GM18498 (cell line): Measurements from ENCODE around the gene CD164L2.
A peak's percentile ranks its signal among the peaks of the same experiment; 100 is the strongest.

Experiments
- ATAC-seq: cut with Tn5 transposase; IDR thresholded peaks from one replicate; pipeline ENCODE4 v1.9.1; 2021; ENCODE audit warnings: mild to moderate bottlenecking, moderate library complexity; ENCODE audit not compliant: unreplicated experiment

Gene CD164L2

GRCh38 chr1:27349784-27350662 lies 33.1 kb downstream of the CD164L2 start:
- no peak for ATAC-seq

DNA sequence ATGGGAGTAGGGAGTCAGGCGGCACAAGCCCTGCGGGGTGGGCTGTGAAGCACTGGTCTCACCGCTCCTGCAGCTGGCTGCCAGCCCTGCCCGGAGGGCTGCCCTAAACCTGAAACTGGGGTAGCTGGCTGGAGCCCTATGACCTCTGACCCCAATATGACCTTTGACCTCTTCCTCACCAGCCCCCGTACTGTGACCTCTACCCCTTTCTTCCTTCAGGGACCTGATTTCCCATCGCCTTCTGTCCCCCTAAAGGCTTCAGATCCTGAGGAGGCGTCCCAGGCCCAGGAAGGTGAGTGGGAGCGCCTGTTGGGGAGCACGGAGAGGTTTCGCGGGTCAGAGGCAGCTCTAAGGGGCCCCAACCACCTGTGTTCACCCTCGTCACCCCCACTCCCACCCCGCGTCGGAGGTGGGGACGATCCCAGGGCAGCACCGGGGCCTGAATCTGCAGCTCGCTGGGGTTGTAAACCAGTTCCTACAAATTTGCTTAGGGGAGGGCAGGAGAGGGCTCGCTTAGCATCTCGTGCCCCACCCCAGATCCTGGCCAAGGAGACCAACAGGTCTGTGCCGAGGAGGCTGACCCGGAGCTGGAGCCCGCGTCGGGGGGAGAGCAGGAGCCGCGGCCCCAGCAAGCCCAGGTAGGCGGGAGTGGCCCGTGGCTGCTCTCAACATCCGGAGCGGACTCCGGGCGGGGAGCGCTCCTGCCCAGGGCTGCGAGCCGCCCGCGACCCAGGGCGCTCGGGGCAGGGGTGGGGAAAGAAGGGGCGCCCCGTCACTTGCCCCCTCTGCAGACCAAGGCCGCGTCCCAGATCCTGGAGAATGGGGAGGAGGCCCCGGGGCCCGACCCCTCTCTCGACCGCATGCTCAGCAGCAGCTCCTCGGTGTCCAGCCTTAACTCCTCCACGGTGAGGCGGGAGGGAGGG lies 34.0 kb downstream of the CD164L2 start:
- ATAC-seq, result no peak

GRCh38 chr1:27346991-27347624 lies 36.0 kb downstream of the CD164L2 start:
- no peak for ATAC-seq

- ATAC-seq, result no peak
These were observed 36.8 kb downstream of the CD164L2 start for GRCh38 chr1:27346357-27346756.

- ATAC-seq, result no peak
These were observed 37.9 kb downstream of the CD164L2 start for GRCh38 chr1:27345272-27345671.

- no peak for ATAC-seq
These were observed 39.5 kb downstream of the CD164L2 start for GRCh38 chr1:27343639-27344025.

- peak; percentile 36 for ATAC-seq
These were observed 40.1 kb downstream of the CD164L2 start for GRCh38 chr1:27342778-27343638.

DNA sequence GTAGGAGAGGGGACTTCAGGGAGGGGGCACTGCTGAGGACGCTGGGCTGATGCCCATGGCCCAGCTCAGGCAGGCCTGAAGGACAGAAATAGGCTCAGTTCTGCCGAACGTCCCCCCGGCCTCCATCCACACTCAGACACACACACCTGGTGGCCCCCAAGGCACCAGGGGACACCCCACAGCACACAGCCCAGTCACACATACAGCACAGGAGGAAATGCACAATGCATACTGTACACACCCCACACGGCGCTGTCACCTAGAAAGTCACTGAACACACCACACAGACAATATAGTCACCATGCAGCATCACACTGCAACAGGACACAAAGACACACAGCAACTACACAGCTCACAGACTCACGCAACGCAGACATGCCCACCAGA lies 40.7 kb downstream of the CD164L2 start:
- ATAC-seq, result no peak

DNA sequence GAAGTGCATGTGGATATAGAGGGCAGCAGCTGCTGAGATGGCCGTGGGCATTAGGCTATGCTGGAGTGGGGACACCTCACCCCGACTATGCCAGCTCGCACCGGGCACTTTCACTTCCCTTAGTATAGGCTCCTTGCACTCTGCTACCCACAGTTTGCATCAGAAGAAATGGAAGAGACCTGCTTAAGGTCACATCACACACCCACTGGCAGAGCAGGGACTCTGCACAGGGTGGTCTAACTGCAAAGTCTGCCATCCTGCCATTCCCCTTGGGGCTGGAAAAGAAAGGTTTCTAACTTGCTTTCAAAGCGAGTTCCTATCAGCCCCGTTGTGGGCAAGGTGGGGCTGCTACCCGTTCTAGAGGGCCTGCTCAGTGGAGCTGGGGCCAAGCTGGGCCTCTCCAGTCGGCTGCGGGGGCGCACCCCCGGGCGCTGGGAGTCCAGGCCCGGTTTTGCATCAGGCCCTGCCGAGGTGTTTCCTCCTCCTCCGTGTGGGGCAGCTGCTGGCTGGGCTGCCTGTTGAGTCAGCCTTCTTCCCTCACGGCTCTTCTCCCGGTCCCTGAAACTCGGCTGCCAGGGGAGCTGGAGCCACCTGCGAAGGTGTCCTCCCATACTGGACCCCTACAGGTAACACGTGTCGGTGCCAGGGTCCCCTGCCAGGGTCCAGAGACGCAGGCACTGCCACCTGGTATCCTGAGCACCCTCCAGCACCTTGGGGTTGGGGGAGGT lies 41.4 kb downstream of the CD164L2 start, which contains the start of gene SYTL1:
TSS of gene SYTL1 (plus strand) at position 498 of the 728 bp plus-strand sequence. CDS start 3,313 bp downstream, outside the sequence.
- peak; percentile 57 for ATAC-seq

DNA sequence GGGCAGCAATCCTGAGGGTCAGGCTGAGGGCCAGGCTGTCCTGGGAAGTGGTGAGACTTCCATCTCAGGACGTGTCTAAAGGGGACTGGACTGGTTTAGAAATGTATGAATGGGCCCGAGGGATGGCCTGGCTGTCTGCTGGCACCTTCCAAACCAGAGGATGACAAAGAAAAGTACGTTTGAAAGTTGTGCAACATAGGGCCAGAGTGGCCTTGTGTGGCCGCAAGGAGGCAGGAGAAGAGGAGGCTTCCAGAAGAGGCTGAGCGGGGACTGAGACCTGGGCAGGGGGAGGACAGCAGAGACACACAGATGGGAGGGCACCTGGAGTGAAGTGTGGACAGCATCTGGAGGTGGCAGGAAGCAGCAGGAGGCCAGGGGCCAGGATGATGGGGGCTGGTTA lies 43.9 kb downstream of the CD164L2 start:
- ATAC-seq, result no peak

GRCh38 chr1:27338751-27339150 lies 44.4 kb downstream of the CD164L2 start:
- no peak for ATAC-seq

GRCh38 chr1:27336756-27337155 lies 46.4 kb downstream of the CD164L2 start:
- no peak for ATAC-seq

- no peak for ATAC-seq
These were observed 47.4 kb downstream of the CD164L2 start for GRCh38 chr1:27335506-27336422.

- ATAC-seq, result no peak
These were observed 49.3 kb downstream of the CD164L2 start for GRCh38 chr1:27333717-27334279.

GRCh38 chr1:27332536-27333281 lies 50.4 kb downstream of the CD164L2 start:
- no peak for ATAC-seq

- no peak for ATAC-seq
These were observed 51.2 kb downstream of the CD164L2 start for GRCh38 chr1:27331922-27332321.

- no peak for ATAC-seq
These were observed 51.7 kb downstream of the CD164L2 start for GRCh38 chr1:27331426-27331825.
